ENCODE data around the gene SYNJ1. TPM values are rescaled to one million over a fixed set of nuclear protein-coding genes. Genes with fewer than 3 reads are reported as not detected.

SYNJ1 gene
- total and polyA plus RNA-seq, 2 of the 13 experiments (the other 11 are each of a cell fraction or from before 2014, with no cell fraction given) = 2.0 to 2.7 TPM

DNA sequence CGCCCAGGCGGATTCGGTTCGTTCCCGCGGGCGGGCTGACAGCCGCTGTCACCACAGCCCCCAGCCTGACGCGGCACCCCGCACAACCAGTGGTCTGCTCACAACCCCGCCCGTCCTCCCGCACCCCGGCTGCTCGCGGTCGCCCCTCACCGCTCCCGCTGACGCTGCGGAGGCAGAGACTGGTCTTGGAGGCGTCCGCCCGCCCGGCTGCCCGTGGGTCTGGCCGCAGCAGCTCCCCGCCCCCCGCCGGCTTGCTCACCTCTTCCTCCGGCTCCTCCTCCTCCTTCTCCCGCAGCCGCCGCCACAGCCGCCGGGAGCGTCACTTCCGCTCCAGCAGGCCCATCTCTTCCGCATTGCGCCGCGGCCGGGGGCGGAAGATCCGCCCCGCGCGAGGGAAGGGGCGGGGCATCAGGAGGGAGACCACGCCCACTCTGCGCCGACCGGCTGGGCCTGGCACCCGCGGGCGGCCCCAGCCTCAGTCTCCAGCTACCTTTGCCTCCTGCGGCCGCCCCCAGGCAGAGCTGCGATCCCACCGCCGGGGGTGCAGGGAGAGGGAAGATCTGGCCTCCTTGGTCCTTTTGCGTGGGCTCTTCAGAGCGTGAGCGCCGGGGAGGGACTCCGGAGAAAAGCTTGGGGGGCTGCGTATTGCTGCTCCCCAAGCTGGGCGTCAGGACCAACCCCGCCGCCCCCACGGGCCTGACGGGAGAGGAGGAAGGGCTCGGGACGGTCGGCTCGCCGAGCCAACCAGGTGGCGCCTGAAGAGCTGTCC, at the start of gene SYNJ1 (continued):
- TF ChIP-seq, protein P1, sequence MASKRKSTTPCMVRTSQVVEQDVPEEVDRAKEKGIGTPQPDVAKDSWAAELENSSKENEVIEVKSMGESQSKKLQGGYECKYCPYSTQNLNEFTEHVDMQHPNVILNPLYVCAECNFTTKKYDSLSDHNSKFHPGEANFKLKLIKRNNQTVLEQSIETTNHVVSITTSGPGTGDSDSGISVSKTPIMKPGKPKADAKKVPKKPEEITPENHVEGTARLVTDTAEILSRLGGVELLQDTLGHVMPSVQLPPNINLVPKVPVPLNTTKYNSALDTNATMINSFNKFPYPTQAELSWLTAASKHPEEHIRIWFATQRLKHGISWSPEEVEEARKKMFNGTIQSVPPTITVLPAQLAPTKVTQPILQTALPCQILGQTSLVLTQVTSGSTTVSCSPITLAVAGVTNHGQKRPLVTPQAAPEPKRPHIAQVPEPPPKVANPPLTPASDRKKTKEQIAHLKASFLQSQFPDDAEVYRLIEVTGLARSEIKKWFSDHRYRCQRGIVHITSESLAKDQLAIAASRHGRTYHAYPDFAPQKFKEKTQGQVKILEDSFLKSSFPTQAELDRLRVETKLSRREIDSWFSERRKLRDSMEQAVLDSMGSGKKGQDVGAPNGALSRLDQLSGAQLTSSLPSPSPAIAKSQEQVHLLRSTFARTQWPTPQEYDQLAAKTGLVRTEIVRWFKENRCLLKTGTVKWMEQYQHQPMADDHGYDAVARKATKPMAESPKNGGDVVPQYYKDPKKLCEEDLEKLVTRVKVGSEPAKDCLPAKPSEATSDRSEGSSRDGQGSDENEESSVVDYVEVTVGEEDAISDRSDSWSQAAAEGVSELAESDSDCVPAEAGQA (IDR thresholded peaks at IDR 0.05; ENCODE audit: low read depth) = peak; percentile 81
- TF ChIP-seq, protein P1 (CRISPR knock-in tag; IDR thresholded peaks at IDR 0.05; ENCODE audit: borderline replicate concordance) = no peak
- TF ChIP-seq MED13 (CRISPR knock-in tag; IDR thresholded peaks at IDR 0.05) = peak; percentile 31; the same call in 1 of the 2 replicates
- TF ChIP-seq ZNF563 (CRISPR knock-in tag; IDR thresholded peaks at IDR 0.05) = peak; percentile 88
- peak; percentile 29; the same call in 1 of the 2 replicates for TF ChIP-seq TARDBP (CRISPR knock-in tag; IDR thresholded peaks at IDR 0.05)
- no peak for TF ChIP-seq EP300 (IDR thresholded peaks at IDR 0.05; ENCODE audit: low read depth in 2 of 2, low read length in 2 of 2)
- TF ChIP-seq EP300 (CRISPR knock-in tag; IDR thresholded peaks at IDR 0.05; ENCODE audit: borderline replicate concordance) = 0 out of 2 replicates have a peak, but pooled peaks have one; percentile 51
- TF ChIP-seq ZNF329 (CRISPR knock-in tag; IDR thresholded peaks at IDR 0.05; ENCODE audit: low read depth) = 0 out of 2 replicates have a peak, but pooled peaks have one; percentile 81
- TF ChIP-seq ZNF83 (CRISPR knock-in tag; IDR thresholded peaks at IDR 0.05; ENCODE audit: borderline replicate concordance) = 0 out of 2 replicates have a peak, but pooled peaks have one; percentile 22
- TF ChIP-seq GPN1 (CRISPR knock-in tag; IDR thresholded peaks at IDR 0.05; ENCODE audit: borderline replicate concordance) = no peak
- TF ChIP-seq CENPT (CRISPR knock-in tag; IDR thresholded peaks at IDR 0.05; ENCODE audit: low read depth) = 0 out of 2 replicates have a peak, but pooled peaks have one; percentile 43
- TF ChIP-seq, protein P2, sequence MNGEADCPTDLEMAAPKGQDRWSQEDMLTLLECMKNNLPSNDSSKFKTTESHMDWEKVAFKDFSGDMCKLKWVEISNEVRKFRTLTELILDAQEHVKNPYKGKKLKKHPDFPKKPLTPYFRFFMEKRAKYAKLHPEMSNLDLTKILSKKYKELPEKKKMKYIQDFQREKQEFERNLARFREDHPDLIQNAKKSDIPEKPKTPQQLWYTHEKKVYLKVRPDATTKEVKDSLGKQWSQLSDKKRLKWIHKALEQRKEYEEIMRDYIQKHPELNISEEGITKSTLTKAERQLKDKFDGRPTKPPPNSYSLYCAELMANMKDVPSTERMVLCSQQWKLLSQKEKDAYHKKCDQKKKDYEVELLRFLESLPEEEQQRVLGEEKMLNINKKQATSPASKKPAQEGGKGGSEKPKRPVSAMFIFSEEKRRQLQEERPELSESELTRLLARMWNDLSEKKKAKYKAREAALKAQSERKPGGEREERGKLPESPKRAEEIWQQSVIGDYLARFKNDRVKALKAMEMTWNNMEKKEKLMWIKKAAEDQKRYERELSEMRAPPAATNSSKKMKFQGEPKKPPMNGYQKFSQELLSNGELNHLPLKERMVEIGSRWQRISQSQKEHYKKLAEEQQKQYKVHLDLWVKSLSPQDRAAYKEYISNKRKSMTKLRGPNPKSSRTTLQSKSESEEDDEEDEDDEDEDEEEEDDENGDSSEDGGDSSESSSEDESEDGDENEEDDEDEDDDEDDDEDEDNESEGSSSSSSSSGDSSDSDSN (CRISPR knock-in tag; IDR thresholded peaks at IDR 0.05) = peak; percentile 91
- TF ChIP-seq, protein P3, sequence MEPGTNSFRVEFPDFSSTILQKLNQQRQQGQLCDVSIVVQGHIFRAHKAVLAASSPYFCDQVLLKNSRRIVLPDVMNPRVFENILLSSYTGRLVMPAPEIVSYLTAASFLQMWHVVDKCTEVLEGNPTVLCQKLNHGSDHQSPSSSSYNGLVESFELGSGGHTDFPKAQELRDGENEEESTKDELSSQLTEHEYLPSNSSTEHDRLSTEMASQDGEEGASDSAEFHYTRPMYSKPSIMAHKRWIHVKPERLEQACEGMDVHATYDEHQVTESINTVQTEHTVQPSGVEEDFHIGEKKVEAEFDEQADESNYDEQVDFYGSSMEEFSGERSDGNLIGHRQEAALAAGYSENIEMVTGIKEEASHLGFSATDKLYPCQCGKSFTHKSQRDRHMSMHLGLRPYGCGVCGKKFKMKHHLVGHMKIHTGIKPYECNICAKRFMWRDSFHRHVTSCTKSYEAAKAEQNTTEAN (CRISPR knock-in tag; conservative IDR thresholded peaks at IDR 0.05) = 0 out of 2 replicates have a peak, but pooled peaks have one; percentile 44
- TF ChIP-seq TBL1XR1 (IDR thresholded peaks at IDR 0.05; ENCODE audit: borderline replicate concordance, low read length, partially characterized antibody) = no peak
- no peak for TF ChIP-seq ZMYM2 (CRISPR knock-in tag; IDR thresholded peaks at IDR 0.05)
- TF ChIP-seq SMAD3 (CRISPR knock-in tag; IDR thresholded peaks at IDR 0.05) = 0 out of 2 replicates have a peak, but pooled peaks have one; percentile 70
- peak; percentile 57; the same call in 1 of the 2 replicates for TF ChIP-seq ZFP90 (CRISPR knock-in tag; IDR thresholded peaks at IDR 0.05; ENCODE audit: borderline replicate concordance)
- TF ChIP-seq SKI (IDR thresholded peaks at IDR 0.05; ENCODE audit: partially characterized antibody) = peak; percentile 55
- TF ChIP-seq ZNF451 (CRISPR knock-in tag; IDR thresholded peaks at IDR 0.05) = peak; percentile 52
- TF ChIP-seq ZNF782 (CRISPR knock-in tag; IDR thresholded peaks at IDR 0.05; ENCODE audit: borderline replicate concordance) = peak; percentile 62; the same call in 1 of the 2 replicates
